ENCODE results near the gene RGP1.
A peak's percentile ranks its signal among the peaks of the same experiment; 100 is the strongest.

Gene RGP1

GRCh38 chr9:35726931-35727330, 22.2 kb upstream of the RGP1 start:
- TF ChIP-seq, protein P1, sequence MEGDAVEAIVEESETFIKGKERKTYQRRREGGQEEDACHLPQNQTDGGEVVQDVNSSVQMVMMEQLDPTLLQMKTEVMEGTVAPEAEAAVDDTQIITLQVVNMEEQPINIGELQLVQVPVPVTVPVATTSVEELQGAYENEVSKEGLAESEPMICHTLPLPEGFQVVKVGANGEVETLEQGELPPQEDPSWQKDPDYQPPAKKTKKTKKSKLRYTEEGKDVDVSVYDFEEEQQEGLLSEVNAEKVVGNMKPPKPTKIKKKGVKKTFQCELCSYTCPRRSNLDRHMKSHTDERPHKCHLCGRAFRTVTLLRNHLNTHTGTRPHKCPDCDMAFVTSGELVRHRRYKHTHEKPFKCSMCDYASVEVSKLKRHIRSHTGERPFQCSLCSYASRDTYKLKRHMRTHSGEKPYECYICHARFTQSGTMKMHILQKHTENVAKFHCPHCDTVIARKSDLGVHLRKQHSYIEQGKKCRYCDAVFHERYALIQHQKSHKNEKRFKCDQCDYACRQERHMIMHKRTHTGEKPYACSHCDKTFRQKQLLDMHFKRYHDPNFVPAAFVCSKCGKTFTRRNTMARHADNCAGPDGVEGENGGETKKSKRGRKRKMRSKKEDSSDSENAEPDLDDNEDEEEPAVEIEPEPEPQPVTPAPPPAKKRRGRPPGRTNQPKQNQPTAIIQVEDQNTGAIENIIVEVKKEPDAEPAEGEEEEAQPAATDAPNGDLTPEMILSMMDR (IDR thresholded peaks at IDR 0.05; ENCODE audit: low read depth, low read length), result no peak
- Histone ChIP-seq H3K9me3 (no peaks in the 10 kb centered on the region), H3K36me3 (peaks cover 29% of the 10 kb centered on the region), H3K27me3 (no peaks in the 10 kb centered on the region), H3K4me1 (peaks cover 9% of the 10 kb centered on the region), H3K4me3 (ENCODE audit: low read depth, low read length) (no peak overlapping the region)
- DNase-seq, result no peak

DNA sequence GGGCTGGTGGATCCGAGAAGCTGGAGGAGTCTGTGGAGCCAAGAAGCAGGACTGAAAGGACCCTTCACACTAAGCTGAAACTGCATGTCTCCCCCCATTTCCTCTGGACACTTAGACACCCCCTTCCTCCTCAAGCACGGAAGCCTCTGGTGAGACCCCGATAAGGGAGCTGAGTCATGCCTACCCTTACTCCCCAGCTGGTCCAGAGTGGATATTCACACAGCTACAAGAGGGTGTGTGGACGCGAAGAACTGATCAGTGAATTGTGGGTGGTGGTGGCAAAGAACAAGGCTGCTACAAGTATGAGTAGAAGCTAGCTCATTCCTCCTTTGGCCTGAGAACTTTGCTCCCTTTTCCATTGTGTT, 21.4 kb upstream of the RGP1 start:
- peaks cover 9% of the 10 kb centered on the region for H3K4me1 ChIP-seq
- no peak for DNase-seq
- TF ChIP-seq, protein P1 (IDR thresholded peaks at IDR 0.05; ENCODE audit: low read depth, low read length), result no peak
- no peak overlapping the region for H3K4me3 ChIP-seq (ENCODE audit: low read depth, low read length)
- H3K27me3 ChIP-seq, result no peaks in the 10 kb centered on the region
- H3K9me3 ChIP-seq, result no peaks in the 10 kb centered on the region
- peaks cover 24% of the 10 kb centered on the region for H3K36me3 ChIP-seq

DNA sequence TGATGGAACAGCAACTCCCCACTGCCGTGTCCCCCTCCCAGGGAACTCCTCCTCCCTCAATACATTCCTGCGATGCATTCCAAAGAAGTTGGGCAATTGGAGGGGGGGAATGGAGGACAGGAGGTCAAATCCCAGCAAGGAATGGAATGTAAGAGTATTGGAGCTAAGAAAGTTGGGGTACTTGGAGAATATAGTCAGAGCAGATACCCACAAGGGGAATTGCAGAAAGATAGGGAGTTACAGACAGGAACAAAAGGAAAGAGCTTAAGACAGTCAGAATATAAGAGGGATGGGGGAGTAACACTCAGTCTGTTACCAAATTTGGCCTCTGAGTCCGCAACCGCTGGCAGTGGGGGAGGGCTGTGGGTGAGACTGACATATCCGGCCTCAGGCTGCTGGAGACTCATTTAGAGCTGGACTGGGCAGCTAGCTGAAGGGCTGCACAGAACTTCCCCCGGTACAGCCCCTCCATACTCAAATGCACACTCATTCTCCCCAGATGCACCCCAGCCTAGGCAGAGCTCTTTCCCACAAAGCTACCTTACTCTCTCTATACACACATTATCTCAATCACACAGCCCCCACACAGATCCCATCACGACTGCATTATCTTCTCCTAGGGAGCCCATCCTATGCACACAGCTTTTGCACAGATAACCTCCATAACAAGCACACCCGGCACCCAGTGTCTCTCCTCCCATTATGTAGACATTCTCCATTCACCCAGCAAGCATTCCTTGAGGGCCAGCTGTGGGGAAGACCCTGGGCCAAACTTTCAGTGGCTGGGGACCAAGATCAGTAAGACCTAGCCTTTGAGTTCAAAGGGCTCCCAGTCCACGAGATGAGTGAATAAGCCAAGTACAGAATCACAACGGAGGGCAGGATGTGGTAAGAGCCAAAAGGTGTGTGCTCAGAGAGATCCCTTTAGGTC, 20.8 kb upstream of the RGP1 start:
- TF ChIP-seq, protein P1 (IDR thresholded peaks at IDR 0.05; ENCODE audit: low read depth, low read length), result no peak
- Histone ChIP-seq H3K9me3 (no peaks in the 10 kb centered on the region), H3K4me3 (ENCODE audit: low read depth, low read length) (no peak overlapping the region), H3K4me1 (peaks cover 9% of the 10 kb centered on the region), H3K36me3 (peaks cover 22% of the 10 kb centered on the region), H3K27me3 (no peaks in the 10 kb centered on the region)
- DNase-seq, result no peak

- Histone ChIP-seq H3K27me3 (no peaks in the 10 kb centered on the region), H3K4me3 (ENCODE audit: low read depth, low read length) (no peak overlapping the region)
Measured at GRCh38 chr9:35729101-35729500, 20.0 kb upstream of the RGP1 start.

GRCh38 chr9:35729700-35730485, 19.2 kb upstream of the RGP1 start:
- peaks cover 9% of the 10 kb centered on the region for H3K4me1 ChIP-seq
- TF ChIP-seq, protein P1 (IDR thresholded peaks at IDR 0.05; ENCODE audit: low read depth, low read length), result peak; percentile 75
- H3K4me3 ChIP-seq (ENCODE audit: low read depth, low read length), result no peak overlapping the region
- H3K36me3 ChIP-seq, result peaks cover 7% of the 10 kb centered on the region
- H3K9me3 ChIP-seq, result no peaks in the 10 kb centered on the region
- DNase-seq, result peak; percentile 44
- H3K27me3 ChIP-seq, result no peaks in the 10 kb centered on the region

More at GRCh38 chr9:35729101-35729500, 20.0 kb upstream of the RGP1 start:
- DNase-seq, result no peak
- TF ChIP-seq, protein P1 (IDR thresholded peaks at IDR 0.05; ENCODE audit: low read depth, low read length), result no peak
- Histone ChIP-seq H3K36me3 (peaks cover 15% of the 10 kb centered on the region), H3K9me3 (no peaks in the 10 kb centered on the region), H3K4me1 (peaks cover 9% of the 10 kb centered on the region)
